SJCRH30 (cell line): ENCODE measurements around the gene TBCK. TPM values are rescaled to one million over a fixed set of nuclear protein-coding genes. Genes with fewer than 3 reads are reported as not detected.
"Not testable (repeated sequence)": the region's sequence is repeated elsewhere in the genome, so short reads cannot be mapped to it uniquely, and the experiment has no call there.

Source experiments
- DNase-seq, 2 experiments: peaks; one replicate each; pipeline ENCODE4 v3.0.0-alpha.2; 2015 to 2020
- H3K27ac ChIP-seq: fragments of 250-450 bp; sonication (Bioruptor Pico); 2 replicates; pipeline ENCODE4 v1.5.1; 2020; ENCODE audit warnings: mild to moderate bottlenecking, moderate library complexity
- H3K27me3 ChIP-seq: fragments of 250-450 bp; sonication (Bioruptor Pico); 2 replicates; pipeline ENCODE4 v1.5.1; 2020; ENCODE audit warnings: mild to moderate bottlenecking, moderate library complexity
- H3K36me3 ChIP-seq: fragments of 250-450 bp; sonication (Bioruptor Pico); 2 replicates; pipeline ENCODE4 v1.5.1; 2020; ENCODE audit warnings: mild to moderate bottlenecking, moderate library complexity
- H3K4me1 ChIP-seq: fragments of 250-450 bp; sonication (Bioruptor Pico); 2 replicates; pipeline ENCODE4 v1.5.1; 2020; ENCODE audit warnings: mild to moderate bottlenecking, moderate library complexity
- H3K4me3 ChIP-seq: fragments of 250-450 bp; sonication (Bioruptor Pico); 2 replicates; pipeline ENCODE4 v1.5.1; 2020; ENCODE audit warnings: mild to moderate bottlenecking, moderate library complexity
- H3K9me3 ChIP-seq: fragments of 250-450 bp; sonication (Bioruptor Pico); replicated peaks from 2 replicates; pipeline ENCODE4 v1.5.1; 2020; ENCODE audit warnings: mild to moderate bottlenecking, moderate library complexity
- total RNA-seq: library from RNA; depleted of rRNA; stranded (reverse); fragments of >200 nt; shearing (Covaris generic); gene quantifications from 2 replicates; pipeline ENCODE4 v1.2.3, GENCODE V29; 2014

Gene TBCK
- total RNA-seq, 1 experiment from 2014 or later, result 26.5 TPM

GRCh38 chr4:106183551-106183950 lies 132.5 kb downstream of the TBCK start:
- Histone ChIP-seq H3K36me3 (peaks cover 3% of the 10 kb centered on the region; the same call in 1 of the 2 replicates), H3K27ac (no peak overlapping the region), H3K4me1 (no peaks in the 10 kb centered on the region), H3K27me3 (no peaks in the 10 kb centered on the region), H3K4me3 (no peak overlapping the region), H3K9me3 (no peaks in the 10 kb centered on the region; the same call in none of the 2 replicates)
- DNase-seq, result no peak

DNA sequence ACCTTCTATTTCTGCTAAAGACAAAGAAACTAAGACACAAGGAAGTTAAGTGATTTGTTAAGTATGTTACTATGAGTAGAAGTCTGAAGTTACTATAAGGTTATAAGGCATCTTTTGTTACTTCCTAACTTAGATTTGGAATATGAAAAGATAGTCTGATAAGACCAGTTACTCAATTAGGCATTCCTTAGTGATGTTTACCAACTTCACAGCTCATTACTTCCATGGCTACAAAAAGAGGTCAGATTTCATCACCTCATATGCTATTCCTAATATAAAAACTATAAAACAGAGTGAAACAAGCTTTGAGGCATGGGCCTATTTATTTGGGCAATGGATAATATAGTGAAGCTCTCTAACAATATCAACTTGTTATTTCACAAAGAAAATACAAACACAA lies 143.1 kb downstream of the TBCK start:
- Histone ChIP-seq H3K4me1 (no peaks in the 10 kb centered on the region), H3K27me3 (no peaks in the 10 kb centered on the region), H3K36me3 (no peaks in the 10 kb centered on the region), H3K27ac (no peak overlapping the region), H3K4me3 (no peak overlapping the region), H3K9me3 (no peaks in the 10 kb centered on the region)
- no peak for DNase-seq

DNA sequence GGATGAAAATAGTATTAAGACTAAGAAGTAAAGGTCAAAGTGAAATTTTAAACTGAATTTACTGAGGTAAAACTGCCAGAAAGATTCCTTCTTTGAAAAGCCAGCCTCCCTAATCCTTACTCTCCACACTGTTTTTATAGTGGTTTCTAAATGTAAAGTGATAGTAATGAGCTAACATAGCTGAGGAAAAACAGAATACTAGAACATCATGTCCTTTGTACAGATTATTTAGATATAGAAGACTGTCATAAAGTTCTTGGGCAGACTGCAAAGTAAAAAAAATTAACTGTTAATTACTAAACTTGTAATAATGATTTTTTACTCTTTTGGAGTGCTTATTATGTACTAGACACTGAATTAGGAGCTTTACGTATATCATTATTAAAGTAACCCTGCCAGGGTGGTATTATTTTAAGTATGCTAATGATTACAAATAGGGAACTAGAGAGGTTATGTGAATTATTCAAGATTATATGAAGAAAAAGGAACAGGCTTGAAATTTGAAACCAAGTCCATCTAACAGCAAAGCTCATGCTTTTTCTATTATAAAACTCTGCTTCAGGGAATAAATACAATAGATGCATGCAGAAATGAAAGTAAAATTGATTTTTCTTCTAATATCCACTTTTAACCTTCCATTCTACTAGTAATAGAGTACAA lies 150.5 kb downstream of the TBCK start:
- Histone ChIP-seq H3K4me1 (peaks cover 11% of the 10 kb centered on the region), H3K27me3 (no peaks in the 10 kb centered on the region), H3K36me3 (0 out of 2 replicates have a peak, but pooled peaks cover 2% of the 10 kb centered on the region), H3K27ac (no peak overlapping the region), H3K4me3 (no peak overlapping the region), H3K9me3 (no peaks in the 10 kb centered on the region)
- DNase-seq, result peak in 1 of 2 experiments; percentile 38

DNA sequence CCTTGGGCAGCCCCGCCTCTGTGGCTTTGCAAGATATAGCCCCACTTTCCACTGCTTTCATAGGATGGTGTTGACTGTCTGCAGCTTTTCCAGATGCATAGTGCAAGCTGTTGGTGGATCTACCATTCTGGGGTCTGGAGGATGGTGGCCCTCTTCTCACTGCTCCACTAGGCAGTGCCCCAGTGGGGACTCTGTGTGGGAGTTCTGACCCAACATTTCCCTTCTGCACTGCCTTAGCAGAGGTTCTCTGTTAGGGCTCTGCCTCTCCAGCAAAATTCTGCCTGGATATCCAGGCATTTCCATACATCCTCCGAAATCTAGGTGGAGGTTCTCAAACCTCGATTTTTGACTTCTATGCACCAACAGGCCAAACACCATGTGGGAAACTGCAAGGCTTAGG lies 153.7 kb downstream of the TBCK start:
- H3K9me3 ChIP-seq, result no peaks in the 10 kb centered on the region
- no peak overlapping the region for H3K4me3 ChIP-seq
- H3K4me1 ChIP-seq, result peaks cover 11% of the 10 kb centered on the region
- H3K27me3 ChIP-seq, result no peaks in the 10 kb centered on the region
- 0 out of 2 replicates have a peak, but pooled peaks cover 2% of the 10 kb centered on the region for H3K36me3 ChIP-seq
- H3K27ac ChIP-seq, result no peak overlapping the region
- DNase-seq, result no peak

GRCh38 chr4:106160560-106160959 lies 155.4 kb downstream of the TBCK start:
- no peak overlapping the region for H3K4me3 ChIP-seq
- peaks cover 8% of the 10 kb centered on the region for H3K4me1 ChIP-seq
- H3K36me3 ChIP-seq, result 0 out of 2 replicates have a peak, but pooled peaks cover 2% of the 10 kb centered on the region
- H3K9me3 ChIP-seq, result no peaks in the 10 kb centered on the region
- H3K27ac ChIP-seq, result no peak overlapping the region
- H3K27me3 ChIP-seq, result no peaks in the 10 kb centered on the region
- DNase-seq, result peak in 1 of 2 experiments; percentile 4

DNA sequence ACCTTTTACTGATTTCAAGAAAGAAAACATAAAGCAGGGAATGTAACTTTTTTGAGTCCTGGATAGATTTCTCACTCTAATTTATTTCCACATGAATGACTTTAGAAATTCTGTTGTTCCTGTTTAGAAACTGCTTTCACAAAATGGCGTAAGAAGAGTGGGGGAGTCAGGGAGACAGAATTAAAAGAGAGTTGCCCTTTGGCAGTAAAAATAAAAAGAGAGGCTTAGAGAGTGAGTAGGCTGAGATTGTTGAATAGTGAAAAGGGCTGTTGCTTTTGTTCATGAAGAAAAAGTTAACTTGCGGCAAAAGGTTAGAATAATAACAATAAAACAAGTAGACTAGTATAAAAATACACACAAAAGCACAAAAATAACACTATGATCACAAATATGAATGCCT lies 166.1 kb downstream of the TBCK start:
- no peak for DNase-seq
- Histone ChIP-seq H3K4me3 (no peak overlapping the region), H3K4me1 (no peaks in the 10 kb centered on the region), H3K9me3 (no peaks in the 10 kb centered on the region; the same call in none of the 2 replicates), H3K36me3 (no peaks in the 10 kb centered on the region), H3K27ac (no peak overlapping the region), H3K27me3 (no peaks in the 10 kb centered on the region)

- Histone ChIP-seq H3K4me1 (no peaks in the 10 kb centered on the region), H3K4me3 (no peak overlapping the region), H3K9me3 (no peaks in the 10 kb centered on the region; the same call in none of the 2 replicates), H3K27ac (no peak overlapping the region), H3K36me3 (no peaks in the 10 kb centered on the region), H3K27me3 (no peaks in the 10 kb centered on the region)
- no peak for DNase-seq
Measured at GRCh38 chr4:106149026-106149425, 167.0 kb downstream of the TBCK start.

DNA sequence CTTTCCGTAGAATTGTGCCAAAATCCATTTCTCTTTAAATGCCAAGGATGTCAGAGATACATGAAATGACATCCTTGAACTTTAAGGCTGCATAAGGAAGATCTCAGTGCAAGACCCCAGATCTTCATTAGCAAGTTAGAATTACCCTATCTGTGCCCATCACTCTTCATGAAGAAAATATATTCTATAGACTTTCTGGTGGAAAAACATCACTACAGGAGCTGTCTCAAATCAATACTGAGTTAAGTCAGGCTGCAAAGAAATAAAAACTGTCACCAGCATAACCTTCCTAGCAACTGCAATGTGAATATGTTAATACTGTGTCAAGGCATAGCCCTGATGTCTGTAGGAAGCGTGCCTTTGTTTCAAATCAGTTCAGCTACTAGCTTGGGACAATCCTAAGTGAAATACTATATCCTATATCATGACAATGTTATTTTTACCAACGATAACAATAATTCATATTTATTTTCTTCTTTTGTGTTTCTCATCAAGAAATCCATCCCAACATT lies 173.3 kb downstream of the TBCK start:
- H3K27ac ChIP-seq, result no peak overlapping the region
- DNase-seq, result no peak
- no peaks in the 10 kb centered on the region for H3K27me3 ChIP-seq
- 0 out of 2 replicates have a peak, but pooled peaks cover 2% of the 10 kb centered on the region for H3K36me3 ChIP-seq
- no peaks in the 10 kb centered on the region for H3K4me1 ChIP-seq
- no peak overlapping the region for H3K4me3 ChIP-seq
- no peaks in the 10 kb centered on the region; the same call in 1 of the 2 replicates for H3K9me3 ChIP-seq

GRCh38 chr4:106140601-106141000 lies 175.4 kb downstream of the TBCK start:
- Histone ChIP-seq H3K36me3 (0 out of 2 replicates have a peak, but pooled peaks cover 2% of the 10 kb centered on the region), H3K4me1 (no peaks in the 10 kb centered on the region), H3K27me3 (no peaks in the 10 kb centered on the region), H3K4me3 (no peak overlapping the region), H3K9me3 (no peaks in the 10 kb centered on the region; the same call in 1 of the 2 replicates), H3K27ac (no peak overlapping the region)
- DNase-seq, result no peak

DNA sequence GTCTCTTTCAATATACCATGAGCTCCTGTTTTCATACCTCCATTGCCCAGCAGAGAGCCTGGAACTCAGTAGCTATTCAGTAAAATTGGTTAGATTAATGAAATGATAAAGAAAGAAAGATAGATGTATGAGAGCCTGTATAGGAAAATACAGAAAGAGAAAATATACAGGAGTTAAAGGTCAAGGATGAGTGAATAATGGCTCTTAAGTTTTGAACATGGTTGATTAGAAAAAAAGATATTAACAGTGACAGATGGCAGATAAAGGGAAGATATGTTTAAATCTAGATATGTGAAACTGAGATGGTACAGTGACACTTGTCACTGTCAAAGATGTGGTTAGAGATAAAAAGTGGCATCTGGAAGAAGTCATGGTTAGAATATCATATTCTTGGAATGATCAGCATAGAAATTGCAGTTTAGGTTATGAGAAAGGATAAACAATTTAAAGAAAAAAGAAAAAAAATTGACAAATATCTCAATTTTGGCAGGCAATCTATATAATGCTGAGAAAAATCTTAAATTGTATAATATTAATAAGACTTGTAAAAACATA lies 179.2 kb downstream of the TBCK start:
- Histone ChIP-seq H3K4me1 (no peaks in the 10 kb centered on the region), H3K4me3 (no peak overlapping the region), H3K27ac (no peak overlapping the region), H3K9me3 (no peaks in the 10 kb centered on the region; the same call in 1 of the 2 replicates), H3K36me3 (no peaks in the 10 kb centered on the region; the same call in 1 of the 2 replicates), H3K27me3 (no peaks in the 10 kb centered on the region)
- no peak for DNase-seq

- no peak for DNase-seq
- Histone ChIP-seq H3K27me3 (no peaks in the 10 kb centered on the region), H3K4me3 (no peak overlapping the region), H3K36me3 (no peaks in the 10 kb centered on the region; the same call in 1 of the 2 replicates), H3K4me1 (no peaks in the 10 kb centered on the region), H3K9me3 (no peaks in the 10 kb centered on the region; the same call in 1 of the 2 replicates), H3K27ac (no peak overlapping the region)
Measured at GRCh38 chr4:106132045-106132444, 184.0 kb downstream of the TBCK start.

DNA sequence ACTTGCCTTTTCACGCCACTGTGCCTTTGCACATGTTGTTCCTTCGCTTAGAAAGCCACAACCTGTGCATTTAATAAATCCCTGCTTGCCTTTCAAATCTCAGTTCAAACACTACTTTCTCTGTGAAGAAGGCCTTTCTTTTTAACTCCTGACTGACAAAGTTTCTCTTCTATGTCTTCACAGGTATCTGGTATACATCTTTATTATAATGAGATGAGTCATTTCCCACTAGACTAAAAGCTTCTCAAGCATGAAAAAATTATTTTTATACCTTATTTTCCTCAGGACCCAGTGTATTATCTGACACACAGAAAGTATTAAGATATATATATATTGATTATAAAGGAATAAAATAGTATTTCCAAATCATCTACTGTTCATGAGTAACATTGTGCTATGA lies 189.9 kb downstream of the TBCK start:
- Histone ChIP-seq H3K4me3 (no peak overlapping the region), H3K27ac (no peak overlapping the region), H3K4me1 (no peaks in the 10 kb centered on the region), H3K36me3 (no peaks in the 10 kb centered on the region), H3K27me3 (no peaks in the 10 kb centered on the region), H3K9me3 (no peaks in the 10 kb centered on the region)
- DNase-seq, result no peak

- not testable (repeated sequence) for H3K4me1 ChIP-seq, H3K27me3 ChIP-seq, DNase-seq, H3K36me3 ChIP-seq, H3K4me3 ChIP-seq, H3K27ac ChIP-seq, H3K9me3 ChIP-seq
Measured at GRCh38 chr4:106119949-106120555, 196.0 kb downstream of the TBCK start.

GRCh38 chr4:106116025-106116424 lies 200.0 kb downstream of the TBCK start:
- peaks cover 5% of the 10 kb centered on the region; the same call in 1 of the 2 replicates for H3K9me3 ChIP-seq
- H3K27ac ChIP-seq, result no peak overlapping the region
- H3K36me3 ChIP-seq, result peaks cover 3% of the 10 kb centered on the region
- DNase-seq, result no peak
- no peak overlapping the region for H3K4me3 ChIP-seq
- H3K27me3 ChIP-seq, result no peaks in the 10 kb centered on the region
- H3K4me1 ChIP-seq, result no peaks in the 10 kb centered on the region

DNA sequence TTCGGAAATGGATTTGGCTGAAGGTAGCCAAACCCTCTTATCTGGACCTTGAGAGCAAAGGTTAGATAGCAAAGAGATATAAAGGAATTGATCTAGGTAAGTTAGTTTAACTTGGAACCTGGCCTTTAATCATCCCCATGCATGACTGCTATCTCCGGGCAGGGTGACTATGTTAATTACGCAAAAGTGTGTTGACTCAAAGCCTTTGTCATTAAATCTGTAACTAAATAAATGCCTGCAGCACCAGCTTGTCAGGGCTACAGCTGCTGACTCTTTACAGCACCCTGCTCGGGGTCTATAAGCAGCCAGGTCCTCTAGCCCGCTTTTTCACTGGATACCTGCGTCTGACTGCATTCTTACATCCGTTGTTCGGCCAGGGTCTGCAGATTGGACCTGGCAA lies 201.7 kb downstream of the TBCK start:
- no peaks in the 10 kb centered on the region for H3K4me1 ChIP-seq
- H3K4me3 ChIP-seq, result no peak overlapping the region
- DNase-seq, result no peak
- H3K9me3 ChIP-seq, result peaks cover 4% of the 10 kb centered on the region; the same call in 1 of the 2 replicates
- no peaks in the 10 kb centered on the region for H3K27me3 ChIP-seq
- H3K27ac ChIP-seq, result no peak overlapping the region
- peaks cover 3% of the 10 kb centered on the region for H3K36me3 ChIP-seq
